ENCODE results near the gene SOCS6. TPM values are rescaled to one million over a fixed set of nuclear protein-coding genes. Genes with fewer than 3 reads are reported as not detected.

Gene SOCS6
- polyA plus RNA-seq, 3 donors from 2014 or later = 1.4 to 2.8 TPM; not detected in 1

DNA sequence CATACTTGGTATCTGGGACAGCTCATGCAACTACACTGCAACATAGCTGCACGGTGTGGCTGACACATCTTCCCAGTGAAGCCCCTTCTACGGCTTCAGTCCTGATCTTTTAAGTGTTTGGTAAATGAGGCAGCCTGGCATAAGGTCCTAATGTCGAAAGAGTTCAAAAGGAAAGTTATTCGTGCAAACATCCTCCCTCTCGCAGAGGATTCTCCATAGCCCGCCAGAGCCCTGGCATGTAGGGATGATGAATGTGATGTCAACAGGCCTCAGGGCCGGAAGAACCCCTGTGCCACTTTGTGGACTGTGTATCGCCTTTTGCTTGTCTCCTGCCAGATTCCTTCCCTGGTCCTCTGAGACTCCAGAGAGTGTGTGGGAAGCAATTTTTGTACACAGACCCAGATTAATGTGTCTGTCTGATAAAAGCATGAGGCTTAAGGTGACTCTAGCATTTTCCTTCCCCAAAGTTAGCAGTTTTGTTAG lies 88.5 kb downstream of the SOCS6 start:
- peaks cover 2 to 5% (median 3%) of the 10 kb centered on the region in 3 donors for H3K27me3 Mint-ChIP-seq (ENCODE audit: low read depth in 3 of 3)
- H3K36me3 Mint-ChIP-seq = no peaks in the 10 kb centered on the region
- DNase-seq = no peak
- H3K4me3 Mint-ChIP-seq = no peak overlapping the region
- no peak overlapping the region for H3K27ac Mint-ChIP-seq
- no peaks in the 10 kb centered on the region for H3K9me3 Mint-ChIP-seq
- H3K4me1 Mint-ChIP-seq = no peaks in the 10 kb centered on the region

DNA sequence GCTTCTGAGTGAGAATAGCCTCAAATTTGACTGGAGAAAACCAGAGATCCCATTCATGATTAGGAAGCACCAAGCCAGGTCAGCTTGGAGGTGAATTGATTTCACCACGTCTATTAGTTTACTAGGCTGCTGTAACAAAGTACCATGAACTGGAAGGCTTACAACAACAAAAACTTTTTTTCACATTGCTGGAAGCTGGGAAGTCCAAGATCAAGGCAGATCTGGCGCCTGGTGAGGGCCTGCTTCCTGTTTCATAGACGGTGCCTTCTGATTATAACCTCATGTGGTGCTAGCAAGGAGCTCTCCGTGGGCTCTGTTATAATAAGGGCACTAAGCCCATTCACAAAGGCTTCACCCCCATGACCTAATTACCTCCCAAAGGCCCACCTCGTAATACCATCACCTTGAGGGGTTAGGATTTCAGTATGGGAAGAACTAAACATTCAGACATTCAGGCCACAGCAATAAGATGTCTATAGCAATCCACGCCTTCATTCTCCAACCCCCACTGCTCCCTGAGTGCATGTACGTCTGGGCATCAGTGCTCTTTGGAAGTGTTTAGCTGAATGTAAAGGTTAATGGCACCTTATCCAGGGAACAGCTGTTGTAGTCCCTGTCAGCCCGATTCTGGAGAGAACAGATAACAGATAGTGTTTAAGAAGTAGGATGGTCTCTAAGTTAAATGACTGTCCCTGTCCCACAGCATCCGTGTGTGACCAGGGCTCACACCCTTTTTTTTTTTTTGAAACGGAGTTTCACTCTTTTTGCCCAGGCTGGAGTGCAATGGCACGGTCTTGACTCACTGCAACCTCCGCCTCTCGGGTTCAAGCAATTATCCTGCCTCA lies 89.2 kb downstream of the SOCS6 start:
- peaks cover 2 to 3% (median 3%) of the 10 kb centered on the region in 3 donors for H3K27me3 Mint-ChIP-seq (ENCODE audit: low read depth in 3 of 3)
- no peak for DNase-seq
- no peak overlapping the region for H3K27ac Mint-ChIP-seq
- no peak overlapping the region for H3K4me3 Mint-ChIP-seq
- H3K36me3 Mint-ChIP-seq = no peaks in the 10 kb centered on the region
- H3K4me1 Mint-ChIP-seq = no peaks in the 10 kb centered on the region
- no peaks in the 10 kb centered on the region for H3K9me3 Mint-ChIP-seq

Other genes with a start within 250 kb of the SOCS6 start
- 1 to 10 TPM; 1.8 to 5.2 (median 2.4) TPM for gene RTTN, start 83.4 kb upstream of the SOCS6 start, polyA plus RNA-seq